GM18520 (cell line): ENCODE data around the gene RIPOR1.
A peak's percentile ranks its signal among the peaks of the same experiment; 100 is the strongest.

Source experiments
- ATAC-seq: cut with Tn5 transposase; IDR thresholded peaks from one replicate; pipeline ENCODE4 v1.9.1; 2021; ENCODE audit not compliant: unreplicated experiment

RIPOR1 gene

DNA sequence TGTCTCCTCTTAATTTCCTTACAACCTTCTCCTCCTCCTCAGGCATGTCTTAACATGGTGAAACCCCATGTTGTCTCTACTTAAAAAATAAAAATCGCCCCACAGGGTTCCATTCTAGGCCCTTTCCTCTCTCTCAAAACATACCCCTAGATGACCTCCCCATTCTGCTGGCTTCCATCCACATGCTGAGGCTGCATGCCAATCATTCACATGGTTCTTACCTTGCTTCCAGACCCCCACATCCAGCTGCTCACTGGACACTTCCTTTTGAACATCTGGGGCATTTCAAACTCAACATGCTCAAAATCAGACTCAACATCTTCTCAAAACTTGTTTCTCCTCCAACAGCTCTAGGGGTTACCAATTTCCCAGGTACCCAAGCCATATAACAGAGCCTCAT lies 21.3 kb downstream of the RIPOR1 start:
- no peak for ATAC-seq

DNA sequence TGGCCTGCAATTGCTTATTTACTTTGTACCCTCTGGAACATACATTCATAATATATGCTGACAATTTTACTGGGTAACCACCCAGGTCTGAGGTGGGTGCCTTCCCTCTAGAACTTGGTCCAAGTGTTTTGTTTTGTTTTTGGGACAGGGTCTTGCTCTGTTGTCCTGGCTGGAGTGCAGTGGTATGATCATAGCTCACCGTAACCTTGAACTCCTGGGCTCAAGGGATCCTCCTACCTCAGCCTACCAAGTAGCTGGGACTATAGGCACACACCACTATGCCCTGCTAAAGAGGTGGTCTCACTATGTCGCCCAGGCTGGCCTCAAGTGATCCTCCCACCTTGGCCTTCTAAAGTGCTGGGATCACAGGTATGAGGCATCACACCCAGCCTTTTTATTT lies 22.5 kb downstream of the RIPOR1 start:
- ATAC-seq = no peak

DNA sequence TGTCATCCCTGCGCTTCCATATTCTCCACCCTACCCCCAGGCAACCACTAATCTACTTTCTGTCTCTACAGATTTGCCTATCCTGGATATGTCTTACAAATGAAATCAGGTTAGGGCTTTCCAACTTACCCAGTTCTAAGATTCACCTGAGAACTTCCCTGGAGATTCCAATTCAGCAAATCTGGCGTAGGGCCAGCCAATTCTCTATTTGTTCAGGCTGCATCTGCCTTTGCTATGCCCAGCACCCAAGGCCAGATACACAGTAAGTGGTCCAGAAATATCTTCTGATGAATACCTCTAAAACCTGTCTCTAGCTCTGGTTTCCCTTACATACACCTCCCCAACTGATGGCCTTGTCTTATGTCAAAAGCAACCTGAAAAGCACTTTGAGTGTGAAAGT lies 23.3 kb downstream of the RIPOR1 start:
- no peak for ATAC-seq

DNA sequence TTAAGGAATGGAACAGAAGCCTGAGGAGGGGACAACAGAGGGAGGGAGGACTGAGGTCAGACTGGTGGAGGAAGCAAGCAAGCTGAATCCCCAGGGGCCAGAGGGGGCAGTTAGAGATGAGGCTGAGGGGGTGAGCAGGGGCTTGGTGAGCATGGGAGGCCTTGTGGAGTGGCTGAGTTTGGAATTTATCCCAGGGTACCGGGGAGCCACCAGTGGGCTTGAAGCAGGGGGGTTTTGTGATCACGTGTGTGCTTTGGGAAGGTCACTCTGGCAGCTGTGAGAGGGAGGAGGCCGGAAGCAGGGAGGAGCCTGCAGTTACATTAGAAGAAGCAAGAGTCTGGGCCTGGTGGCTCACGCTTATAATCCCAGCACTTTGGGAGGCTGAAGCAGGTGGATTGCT lies 23.8 kb downstream of the RIPOR1 start:
- ATAC-seq = no peak

DNA sequence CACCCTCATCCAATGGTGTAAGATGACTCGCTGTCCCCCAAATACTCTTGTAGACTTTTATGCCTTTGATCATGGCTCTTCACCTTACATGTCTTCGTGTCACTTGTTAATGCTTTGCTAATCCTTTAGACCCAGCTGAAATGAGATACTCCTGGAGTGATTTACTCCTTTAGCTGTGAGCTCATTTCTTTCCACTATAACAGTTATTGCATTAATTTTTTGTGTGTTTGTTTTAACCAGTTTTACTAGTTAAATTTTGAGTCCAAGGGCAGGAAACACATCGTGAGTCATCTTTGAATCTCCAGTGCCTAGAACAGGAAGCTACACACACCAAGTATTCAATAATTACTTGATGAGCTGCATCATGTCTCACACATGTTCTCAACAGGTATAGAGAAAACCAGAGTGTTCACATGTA lies 27.2 kb downstream of the RIPOR1 start:
- ATAC-seq = no peak

DNA sequence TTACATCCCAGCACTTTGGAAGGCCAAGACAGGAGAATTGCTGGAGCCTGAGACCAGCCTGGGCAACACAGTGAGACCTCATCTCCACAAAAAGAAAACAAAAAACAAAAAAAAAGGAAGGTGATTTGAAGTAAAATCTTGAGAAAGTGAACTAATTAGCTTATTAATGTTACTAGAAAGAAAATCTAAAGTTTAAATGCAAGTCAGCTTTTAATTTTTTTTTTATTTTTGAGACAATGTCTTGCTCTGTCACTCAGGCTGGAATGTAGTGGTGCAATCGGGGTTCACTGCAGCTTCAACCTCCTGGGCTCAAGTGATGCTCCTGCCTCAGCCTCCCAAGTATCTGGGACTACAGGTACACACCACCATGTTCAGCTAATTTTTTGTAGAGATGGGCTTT lies 30.2 kb downstream of the RIPOR1 start:
- no peak for ATAC-seq

DNA sequence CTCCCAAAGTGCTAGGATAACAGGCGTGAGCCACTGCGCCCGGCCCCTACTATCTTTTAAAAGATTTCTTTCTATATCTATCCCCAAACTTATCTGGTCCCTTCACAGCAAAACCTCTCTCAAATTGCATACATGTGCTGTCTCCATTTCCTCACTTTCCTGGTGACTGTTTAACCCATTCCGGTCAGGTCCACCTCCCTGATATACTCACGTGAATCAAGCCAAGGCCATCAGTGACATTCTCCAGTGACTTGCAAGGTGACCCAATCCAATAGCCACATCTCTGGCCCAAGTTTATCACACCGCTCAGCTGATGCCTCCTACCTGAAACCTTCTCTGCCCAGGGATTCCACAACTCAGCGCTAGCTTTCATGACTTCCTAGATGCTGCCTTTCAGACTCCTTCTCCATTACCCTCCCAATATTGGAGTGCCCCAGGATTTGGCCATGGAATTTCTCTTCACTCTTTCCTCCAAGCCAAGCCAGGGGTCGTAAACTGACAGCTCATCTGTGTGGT lies 32.3 kb downstream of the RIPOR1 start:
- no peak for ATAC-seq

DNA sequence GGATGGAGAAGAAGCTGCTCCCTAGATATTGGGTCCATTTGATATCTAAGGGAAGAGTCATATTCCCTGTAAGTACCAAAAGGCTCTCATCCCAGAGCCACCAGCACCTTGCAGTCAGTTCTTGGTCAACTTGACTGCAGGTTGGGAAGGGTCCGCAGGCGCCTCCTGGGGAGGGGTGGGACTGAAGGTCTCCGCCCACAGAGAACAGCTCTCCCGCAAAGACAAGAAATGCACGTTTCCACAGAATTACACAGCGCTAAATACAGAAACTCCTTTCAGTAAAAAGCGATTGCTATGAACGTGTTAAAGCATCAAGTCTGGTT lies 32.8 kb downstream of the RIPOR1 start:
- ATAC-seq = no peak

DNA sequence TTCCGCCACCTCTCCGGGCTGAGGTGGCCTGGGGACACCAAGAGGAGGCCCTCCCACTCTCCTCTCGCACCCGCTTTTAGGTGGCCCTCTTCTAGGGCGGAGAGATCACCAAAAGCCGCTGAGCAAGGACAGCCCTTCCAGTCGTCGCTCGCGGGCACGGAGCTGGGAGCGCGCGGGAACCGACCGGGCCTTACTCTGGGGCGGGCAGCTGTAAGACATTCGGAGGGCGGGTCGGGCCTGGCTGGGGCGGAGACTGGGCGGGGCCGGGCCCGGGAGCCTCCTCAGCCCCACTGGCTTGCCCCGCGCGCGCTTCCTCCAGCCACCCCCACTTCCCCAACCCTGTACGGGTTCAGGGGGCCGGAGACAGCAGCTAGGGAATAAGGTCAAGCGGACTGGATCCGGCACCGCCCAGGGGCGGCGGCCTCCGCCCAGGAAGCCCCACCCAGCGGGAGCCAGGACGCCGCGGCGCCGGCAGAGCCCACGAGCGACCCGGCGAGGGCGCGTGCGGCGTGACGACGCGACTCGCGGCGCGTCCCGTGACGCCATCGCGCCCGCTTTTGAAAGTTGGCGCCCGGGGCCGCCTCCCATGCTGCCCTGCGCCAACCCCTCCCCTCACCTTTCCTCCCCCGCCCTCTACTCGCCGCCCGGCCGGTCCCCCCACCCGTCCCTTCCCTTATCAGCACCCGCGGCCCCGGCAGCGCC lies 33.3 kb downstream of the RIPOR1 start:
- peak; percentile 80 for ATAC-seq

DNA sequence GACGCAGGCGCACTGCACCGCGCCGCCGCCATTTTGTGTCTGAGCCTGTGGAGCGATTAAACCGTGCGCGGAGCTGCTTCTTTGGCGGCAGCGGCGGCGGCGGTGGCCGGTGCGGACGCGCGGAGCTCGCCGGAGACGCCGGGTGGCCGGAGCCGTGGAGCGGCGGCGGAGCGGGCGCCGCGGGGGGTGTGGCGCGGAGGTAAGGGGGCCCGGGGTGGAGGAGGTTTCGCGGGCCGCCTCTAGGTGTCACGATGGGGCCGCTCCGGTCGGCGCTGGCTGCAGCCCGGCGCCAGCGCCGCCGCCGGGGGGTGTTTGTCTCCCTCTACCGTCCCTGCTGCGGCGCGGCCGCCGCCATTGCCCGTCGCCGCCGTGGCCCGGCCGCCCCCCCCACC lies 33.9 kb downstream of the RIPOR1 start, which contains the start of gene CTCF:
Gene CTCF (plus strand): TSS at position 1 of the 392 bp plus-strand sequence. CDS start 48,307 bp downstream, outside the sequence.
- peak; percentile 33 for ATAC-seq

DNA sequence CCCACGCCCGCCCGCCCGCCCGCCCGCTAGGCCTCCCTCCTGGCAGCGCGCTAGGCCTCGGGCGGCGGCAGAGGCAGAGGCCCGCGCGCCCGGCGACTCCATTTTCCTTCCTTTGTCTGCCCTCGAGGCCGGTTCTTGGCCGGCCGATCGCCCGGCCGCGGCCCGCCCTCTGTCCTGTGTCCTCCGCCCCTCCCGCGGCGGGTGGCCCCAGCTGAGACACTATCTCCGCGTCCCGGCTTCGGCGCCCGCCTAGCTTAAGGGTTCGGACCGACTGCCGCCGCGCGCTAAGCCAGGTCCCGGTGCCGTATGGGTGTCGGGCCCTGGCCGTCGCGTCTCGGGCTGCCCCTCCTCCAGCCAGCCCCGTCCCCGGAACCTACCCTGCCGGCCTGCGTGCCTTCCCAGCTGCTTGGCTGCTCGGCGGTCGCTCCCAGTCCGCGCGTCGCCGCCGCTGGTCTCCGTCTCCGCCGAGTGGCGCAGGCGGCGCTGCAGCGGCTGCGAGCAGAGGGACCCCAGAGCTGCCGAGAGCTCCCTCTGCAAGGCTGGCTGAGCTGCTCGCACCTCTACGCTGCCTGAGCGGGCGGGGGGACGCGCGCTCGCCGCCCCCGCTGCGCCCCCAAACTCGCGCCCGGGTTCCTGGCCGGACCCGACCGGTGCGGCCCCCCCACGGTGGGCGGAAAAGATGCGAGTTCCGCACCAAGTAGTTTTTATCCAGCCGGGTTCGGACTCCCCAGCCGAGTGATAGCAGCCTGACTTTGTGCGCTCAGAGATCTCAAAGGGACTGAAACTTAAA lies 34.5 kb downstream of the RIPOR1 start:
- ATAC-seq = peak; percentile 6

DNA sequence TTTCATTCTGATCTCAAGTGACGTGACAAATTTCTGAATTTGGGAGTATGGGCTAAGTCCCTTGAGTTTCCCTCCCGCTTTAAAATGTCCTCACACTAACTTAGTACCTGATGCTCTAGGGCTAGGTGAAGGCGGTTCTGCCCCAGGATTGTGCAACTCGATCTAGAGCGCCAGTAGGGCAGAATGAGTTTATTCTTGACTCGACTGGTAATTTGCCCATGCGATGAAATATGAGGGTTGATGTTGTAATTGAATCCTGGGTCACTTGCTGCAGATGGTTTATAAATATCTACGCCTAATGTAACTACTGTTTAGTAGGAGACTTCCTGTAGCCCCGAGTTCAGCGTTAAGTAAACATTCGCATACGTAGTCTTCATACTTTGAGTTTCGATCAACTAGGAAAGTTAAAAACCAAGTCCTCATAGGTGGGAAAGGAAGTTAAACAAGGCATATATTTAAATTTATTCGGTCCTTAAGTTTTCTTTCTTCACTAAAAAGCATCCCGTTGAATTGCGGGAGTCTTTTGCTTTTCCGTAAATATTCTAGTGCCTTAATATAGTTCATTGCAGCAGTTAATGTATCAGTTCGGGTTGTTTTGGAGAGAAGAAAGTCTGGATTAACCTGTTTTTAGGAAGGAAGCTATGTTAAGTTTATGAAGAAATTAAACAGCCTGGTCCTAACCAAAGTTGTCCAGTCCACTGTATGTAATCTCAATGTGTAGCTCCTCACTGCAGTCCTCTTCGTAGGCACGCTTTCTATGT lies 35.3 kb downstream of the RIPOR1 start:
- ATAC-seq = no peak

DNA sequence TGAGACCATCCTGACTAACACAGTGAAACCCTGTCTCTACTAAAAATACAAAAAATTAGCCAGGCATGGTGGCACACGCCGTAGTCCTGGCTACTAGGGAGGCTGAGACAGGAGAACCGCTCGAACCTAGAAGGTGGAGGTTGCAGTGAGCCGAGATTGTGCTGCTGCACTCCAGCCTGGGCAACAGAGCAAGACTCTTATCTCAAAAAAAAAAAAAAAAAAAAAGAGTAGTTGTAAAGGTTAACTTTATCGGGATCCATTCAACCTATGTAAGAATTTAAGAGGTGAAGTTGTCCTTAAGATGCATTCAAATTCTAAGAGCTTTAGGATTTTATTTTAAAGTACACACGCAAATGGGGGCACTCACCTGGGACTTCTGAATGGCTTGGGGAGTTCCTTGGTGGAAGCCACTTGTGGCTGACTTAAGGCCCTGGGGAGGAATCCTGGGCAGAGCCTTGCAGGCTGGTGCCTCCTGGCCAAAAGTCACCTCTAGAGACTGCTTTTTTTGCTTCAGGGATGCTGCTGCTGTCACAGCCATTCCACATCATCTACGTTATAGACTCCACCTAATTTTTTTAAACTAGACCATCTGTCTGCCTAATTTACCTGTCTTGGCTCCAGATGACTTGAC lies 37.0 kb downstream of the RIPOR1 start:
- no peak for ATAC-seq

DNA sequence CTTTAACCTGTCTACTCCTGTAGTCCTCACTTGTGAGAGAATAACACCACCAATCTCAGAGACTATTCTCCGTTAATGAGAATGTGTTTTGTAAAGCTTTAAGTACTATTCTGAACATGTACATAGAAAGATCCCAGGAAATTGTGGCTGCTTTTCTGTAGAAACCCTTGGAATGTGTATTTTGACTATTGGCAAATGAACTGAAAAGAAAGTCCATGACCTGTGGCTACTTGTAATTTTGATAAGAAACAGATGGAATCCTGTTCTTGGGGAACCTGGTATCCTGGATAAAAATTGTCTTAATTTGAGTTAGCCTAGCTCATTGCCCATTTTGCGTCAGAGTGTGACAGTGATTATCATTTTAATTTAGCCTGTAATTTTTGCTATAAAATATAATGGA lies 42.8 kb downstream of the RIPOR1 start:
- ATAC-seq = no peak

DNA sequence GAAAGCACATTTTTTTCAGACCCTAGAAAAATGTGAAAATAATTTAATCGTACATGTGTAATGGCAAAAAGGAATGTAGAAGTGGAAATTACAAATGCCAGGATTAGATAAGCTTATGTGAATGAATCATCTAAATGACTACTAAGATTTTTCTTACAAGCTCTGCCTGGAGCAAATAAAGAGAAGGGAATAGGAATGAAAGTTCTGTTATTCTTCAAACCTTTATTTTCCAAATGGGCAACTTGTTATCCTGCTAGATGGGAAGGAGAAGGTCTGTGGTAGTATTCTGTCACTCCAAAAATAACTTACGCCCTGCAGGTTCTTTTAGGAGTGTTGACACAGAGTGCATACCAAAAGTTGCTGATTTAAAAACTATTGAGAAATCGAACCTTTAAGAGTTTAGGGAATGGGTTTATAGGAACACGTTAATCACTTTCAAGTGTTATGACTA lies 43.4 kb downstream of the RIPOR1 start:
- no peak for ATAC-seq

DNA sequence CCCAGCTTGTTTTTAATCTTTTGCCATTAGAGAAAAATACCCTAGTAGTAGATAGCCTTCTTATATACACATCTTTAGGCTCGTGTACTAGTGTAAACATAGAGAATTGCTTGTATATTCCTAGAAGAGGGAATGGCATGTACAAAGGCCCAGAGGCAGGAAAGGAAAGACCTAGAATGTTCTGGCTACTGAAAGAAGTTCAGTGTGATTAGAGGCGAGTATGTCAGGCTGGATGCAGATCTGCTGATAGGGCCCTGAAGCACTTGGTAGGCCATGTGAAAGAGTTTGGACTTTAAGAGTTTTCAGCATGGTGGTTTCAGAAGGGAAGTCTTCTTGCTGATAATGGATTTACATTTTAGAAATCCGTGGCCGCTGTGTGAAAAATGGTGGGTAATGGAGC lies 51.1 kb downstream of the RIPOR1 start:
- ATAC-seq = no peak

DNA sequence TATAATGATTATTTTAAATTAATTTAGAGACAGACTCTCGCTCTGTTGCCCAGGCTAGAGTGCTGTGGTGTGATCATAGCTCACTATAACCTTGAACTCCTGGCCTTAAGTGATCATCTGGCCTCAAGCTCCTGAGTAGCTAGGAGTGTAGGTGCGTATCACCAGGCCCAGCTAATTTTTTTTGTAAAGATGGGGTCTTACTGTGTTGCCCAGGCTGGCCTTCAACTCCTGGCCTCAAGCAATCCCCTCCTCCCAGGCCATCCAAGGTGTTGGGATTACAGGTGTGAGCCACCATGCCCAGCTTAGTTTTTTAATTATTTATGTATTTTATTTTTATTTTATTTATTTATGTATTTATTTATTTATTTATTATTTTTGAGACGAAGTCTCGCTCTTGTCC lies 51.6 kb downstream of the RIPOR1 start:
- no peak for ATAC-seq

DNA sequence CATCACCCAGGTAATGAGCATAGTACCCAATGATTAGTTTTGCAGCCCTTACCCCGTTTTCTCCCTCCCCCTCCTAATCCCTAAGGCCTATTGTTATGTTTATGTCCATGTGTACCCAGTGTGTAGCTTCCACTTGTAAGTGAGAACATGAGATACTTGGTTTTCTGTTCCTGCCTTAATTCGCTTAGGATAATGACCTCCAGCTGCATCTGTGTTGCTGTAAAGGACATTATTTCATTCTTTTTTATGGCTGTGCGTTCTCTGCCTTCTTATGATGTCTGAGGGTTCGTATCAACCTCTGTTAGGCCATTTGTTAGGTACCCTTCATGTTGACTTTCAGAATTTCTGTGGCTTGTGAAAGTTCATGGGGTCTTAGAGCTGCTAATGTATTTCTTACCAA lies 64.7 kb downstream of the RIPOR1 start:
- ATAC-seq = no peak

DNA sequence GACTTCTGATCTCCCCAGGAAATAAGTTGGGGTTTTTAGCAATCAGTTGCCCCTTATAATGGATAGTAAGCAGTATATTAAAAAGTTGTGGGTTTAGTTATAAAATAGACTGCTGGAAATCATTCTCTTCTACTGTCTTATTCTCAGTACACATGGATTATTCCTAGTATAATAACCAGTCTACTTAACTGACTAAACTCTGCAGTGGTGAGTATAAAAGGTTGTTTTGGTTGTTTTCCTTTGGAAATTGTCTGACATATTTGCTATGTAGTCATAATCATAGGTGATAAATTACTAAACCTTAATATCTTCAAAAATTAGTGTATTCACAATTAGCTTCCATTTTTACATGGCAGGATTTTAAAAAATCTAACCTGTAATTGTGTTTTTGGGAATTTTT lies 65.1 kb downstream of the RIPOR1 start:
- ATAC-seq = no peak

DNA sequence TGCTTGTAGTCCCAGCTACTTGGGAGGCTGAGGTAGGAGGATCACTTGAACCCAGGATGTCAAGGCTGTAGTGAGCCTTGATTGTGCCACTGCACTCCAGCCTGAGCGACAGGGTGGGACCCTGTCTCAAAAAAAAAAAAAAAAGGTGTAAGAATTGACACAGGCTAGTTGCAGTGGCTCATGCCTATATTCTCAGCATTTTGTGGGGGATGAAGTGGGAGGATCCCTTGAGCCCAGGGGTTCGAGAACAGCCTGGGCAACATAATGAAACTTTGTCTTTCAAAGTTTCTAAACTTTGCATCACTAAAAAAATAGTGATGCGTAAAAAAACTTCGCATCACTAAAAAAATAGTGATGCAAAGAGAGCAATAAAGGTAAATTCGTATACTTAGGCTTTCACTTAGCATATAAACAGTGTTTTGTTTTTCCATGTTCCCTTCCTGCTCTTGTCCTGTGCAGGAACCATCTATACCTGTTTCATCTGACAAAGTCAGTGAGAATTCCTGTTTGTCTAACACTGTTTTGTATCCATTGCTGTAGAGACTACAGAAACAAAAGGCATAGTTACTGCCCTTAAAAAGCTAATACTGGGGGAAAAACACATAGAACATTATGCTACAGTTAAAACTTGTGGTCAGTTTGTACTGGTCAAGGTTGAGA lies 65.8 kb downstream of the RIPOR1 start:
- ATAC-seq = no peak

DNA sequence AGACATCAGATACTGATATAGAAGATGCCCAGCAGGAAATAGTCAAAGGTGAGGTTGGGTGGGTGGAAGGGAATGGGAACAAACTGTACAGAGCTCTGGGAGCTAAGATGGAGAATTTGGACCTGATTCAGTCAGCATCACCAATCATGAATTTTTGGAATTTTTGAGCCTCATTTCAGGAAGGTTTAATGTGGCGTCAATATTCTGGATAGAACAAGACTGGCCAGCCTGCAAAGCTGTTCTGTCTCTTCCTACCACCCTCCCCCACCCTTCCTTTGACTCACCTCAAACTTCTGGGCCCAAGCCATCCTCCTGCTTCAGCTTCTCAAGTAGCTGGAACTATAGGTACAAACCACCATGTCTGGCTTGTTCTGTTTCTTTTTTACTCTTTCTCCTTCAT lies 66.3 kb downstream of the RIPOR1 start:
- no peak for ATAC-seq
